G401.6 (cell line): ENCODE results near the gene AATK.

Experiments used
- FAIRE-seq: peaks from 2 replicates; lab custom pipeline; 2012; peaks lifted over from hg19 to GRCh38; lab: Jason Lieb, UNC

Gene AATK

DNA sequence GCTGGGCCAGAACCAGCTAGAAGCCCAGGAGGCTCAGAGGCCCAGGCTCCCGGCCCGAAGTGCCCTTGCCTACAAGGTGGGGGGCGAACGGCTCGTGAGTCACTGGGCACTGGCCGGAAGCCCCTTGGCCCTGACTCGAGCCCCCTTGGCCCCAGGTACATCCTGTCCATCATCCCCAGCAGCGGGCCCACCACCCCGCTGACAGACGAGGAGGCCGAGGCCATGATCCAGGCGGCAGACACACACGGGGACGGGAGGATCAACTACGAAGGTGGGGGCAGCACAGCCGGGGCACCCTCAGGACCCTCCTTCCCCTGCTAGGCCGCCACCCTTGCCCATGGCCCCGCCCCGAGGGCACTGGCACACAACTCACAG is 15.8 kb upstream of the AATK start:
- FAIRE-seq = no peak

DNA sequence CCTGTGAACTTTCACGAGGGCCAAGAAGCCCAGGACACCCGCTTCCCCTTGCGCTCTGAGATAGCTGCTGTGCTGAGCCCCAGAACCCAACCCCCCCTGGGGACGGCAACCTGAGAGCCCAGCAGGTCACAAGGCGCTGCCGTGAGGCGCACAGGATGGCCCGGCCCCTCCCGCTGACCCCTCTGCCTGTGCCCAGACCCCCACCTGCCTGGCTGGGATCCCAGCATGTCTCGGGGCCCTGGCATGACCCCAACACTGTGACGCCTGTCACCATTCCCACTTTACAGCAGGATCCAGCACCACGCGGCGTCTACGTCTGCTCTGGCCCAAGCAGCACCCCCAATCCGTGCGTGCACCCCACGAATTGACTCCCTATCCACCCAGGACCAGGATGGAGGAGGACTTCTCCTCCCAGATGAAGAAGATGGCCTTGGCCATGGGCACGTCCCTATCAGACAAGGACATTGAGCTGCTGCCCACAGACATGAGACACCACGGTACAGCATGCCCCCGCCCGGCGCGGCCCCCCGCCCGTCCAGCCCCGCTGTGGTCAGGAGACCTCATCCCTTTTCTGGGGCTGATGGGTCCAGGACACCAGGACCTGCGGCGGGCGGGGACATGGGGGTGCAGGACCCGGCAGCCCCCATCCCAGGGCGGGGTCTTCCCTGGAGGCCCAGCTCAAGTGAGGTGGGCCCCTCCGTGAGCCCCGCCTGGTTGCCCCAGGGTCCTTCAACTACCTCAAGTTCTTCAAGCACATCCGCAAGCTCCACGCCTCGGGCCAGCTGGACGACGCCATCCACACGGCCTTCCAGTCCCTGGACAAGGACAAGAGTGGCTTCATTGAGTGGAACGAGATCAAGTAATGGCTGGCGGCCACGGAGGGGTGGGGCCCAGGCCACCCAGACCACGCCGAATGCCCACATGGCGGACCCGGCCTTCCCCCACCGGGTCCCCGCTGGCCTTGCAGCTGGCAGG is 15.1 kb upstream of the AATK start:
- FAIRE-seq = no peak

DNA sequence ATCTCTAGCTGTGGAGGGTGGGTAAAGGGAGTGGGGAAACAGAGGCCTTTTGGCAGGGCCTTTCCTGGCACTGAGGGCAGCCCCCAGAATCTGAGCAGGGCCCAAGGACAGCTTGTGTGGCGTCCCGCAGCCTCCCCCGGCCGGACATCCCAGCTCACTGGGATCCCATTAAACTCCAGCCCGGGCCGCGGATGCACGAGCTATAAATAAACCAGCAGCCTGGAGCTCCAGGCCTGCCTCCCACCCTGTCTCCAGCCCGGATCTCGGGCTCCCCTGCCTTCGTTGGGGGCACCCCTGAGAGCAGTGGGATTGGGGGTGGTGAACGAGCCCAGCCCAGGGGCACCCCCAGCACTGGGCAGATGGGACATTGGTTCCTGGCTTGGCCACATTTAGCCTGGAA is 13.8 kb upstream of the AATK start:
- no peak for FAIRE-seq

- FAIRE-seq = no peak
Measured at GRCh38 chr17:81179220-81179619, 13.2 kb upstream of the AATK start.

GRCh38 chr17:81178136-81179091 is 12.4 kb upstream of the AATK start:
- no peak for FAIRE-seq

DNA sequence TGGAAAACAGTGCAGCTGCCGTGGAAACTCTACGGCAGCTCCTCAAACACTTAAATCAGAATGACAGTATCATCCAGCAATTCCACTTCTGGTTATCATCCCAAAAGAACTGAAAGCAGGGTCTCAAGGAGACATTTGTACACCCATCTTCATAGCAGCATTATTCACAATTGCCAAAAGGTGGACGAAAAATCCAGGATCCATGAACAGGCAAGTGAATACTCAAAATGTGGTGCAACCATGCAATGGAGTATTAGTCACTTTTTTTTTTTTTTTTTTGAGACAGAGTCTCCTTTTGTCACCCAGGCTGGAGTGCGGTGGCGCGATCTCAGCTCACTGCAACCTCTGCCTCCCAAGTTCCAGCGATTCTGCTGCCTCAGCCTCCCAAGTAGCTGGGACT is 10.6 kb upstream of the AATK start:
- FAIRE-seq = no peak

- FAIRE-seq = no peak
Measured at GRCh38 chr17:81173762-81174155, 7.7 kb upstream of the AATK start.

DNA sequence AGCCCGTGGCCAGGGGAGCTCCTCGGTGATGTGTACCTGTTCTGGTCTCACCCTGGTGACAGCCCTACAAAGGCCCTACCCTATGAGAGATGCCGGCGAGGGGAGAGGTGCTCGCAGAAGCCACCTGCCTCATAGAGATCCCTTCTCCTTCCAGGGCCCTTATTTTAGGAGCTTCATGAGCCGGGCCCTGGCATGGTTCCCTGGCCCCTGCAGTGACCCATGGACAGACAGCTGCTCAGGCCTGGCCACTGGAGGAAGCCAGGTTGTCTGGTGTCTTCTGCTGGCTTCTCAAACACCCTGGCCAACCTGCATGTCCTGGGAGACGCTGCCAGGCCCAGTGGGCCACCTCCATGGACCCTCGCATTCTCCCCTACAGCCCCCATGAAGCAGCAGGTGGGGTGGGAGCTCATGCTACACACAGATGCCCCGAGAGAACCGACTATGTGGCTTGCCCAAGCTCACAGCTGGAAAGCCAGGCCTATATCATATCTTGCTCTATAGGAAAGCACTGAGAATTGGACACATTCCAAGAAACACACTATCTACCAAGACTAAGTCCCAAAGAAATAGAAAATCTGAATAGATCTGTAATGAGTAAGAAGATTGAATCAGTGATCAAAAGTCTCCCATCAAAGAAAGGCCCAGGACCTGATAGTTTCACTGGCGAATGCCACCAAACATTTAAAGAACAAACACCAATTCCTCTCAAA is 7.2 kb upstream of the AATK start:
- no peak for FAIRE-seq

GRCh38 chr17:81171941-81172340 is 5.9 kb upstream of the AATK start:
- FAIRE-seq = no peak

DNA sequence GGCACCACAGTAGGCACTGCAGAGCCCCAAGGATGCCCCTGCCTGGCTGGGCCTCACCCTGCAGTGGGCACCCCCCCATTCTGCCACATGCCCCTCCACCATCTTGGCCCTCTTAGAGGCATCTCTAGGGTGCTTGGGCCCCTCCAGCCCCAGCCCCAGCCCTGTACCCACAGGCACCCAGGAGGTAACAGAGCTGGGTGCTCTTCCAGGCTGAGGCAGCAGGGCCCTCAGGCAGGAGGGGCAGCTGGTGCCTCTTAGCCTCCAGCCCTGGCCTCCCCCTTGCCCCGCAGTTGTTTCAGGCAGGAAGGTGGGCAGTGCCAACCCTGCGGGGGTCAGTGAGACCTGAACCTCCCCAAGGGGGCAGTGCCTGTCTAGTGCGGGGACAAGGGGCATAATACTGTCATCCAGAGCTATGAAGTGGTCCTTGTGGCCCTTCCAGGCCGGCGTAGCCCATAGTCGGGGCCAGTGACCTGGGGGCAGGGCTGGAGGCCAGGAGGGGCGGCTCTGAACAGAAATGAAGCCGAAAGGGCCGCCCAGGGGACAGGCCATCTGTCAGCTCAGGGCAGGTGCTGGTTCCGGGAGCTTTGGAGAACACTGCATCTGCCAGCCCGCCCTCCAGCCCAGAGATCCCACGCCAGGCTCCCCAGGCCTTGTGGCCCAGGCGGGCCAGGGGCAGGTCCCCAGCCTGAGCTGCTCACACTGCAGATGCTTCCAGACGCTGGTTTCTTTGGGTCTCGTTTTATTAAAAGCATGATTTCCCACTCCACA is 4.9 kb upstream of the AATK start:
- no peak for FAIRE-seq

DNA sequence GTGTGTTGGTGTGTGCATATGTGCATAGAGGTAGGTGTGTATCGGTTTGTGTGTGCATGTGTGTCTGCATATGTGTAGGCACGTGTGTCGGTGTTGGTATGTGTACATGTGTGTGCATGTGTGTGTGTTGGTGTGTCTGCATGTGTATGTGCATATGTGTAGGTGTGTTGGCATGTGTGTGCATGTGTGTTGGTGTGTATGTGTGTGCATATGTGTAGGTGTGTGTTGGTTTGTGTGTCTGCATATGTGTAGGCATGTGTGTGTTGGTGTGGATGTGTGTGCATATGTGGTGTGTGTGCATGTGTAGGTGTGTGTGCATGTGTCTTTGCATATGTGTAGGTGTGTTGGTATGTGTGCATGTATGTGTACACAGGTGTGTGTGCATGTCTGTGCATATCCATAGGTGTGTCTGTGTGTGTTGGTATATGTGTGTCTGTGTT is 3.9 kb upstream of the AATK start:
- no peak for FAIRE-seq

GRCh38 chr17:81167638-81168037 is 1.6 kb upstream of the AATK start:
- FAIRE-seq = no peak

GRCh38 chr17:81167194-81167524 is 1.1 kb upstream of the AATK start:
- FAIRE-seq = no peak

DNA sequence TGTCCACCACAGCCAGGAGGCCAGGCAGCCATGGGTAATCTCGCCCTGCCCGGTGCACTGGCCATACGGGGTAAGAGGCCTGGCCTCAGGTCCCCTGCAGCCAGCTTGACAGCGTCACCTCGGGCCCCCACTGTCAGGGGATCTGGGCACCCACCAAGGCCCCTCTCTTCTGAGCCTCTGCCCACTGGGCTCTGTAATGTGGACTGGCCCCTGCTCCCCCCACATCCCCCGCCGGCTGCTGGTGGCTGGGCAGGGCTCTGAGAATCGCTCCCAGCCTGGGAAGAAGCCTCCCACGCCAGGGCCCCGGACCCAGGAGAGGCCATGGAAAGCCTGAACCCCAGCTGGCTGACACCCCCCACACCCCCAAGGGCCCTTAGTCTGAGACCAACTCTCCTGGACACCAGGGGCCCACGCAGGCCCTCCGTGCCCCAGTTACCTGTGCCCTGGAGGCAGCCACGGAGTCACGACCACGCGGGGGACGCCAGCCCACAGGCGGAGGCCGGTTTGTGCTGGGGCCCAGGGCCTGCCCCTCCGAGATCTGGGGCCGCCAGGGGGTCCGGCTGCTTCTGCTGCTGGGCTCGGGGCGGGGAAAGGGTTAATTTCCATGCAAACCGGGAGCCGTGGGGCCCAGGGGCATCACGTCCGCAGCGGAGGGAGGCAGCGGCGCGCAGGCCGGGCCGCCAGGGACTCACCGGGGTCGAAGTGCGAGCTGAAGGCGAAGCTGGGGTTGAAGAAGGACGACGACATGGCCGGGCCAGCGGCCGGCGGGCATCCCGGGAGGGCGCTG is 582 bp downstream of the AATK start, which contains the start of gene PVALEF:
TSS of gene PVALEF (plus strand) at position 262 of the 787 bp plus-strand sequence. CDS start 15,720 bp downstream, outside the sequence.
- FAIRE-seq = no peak

DNA sequence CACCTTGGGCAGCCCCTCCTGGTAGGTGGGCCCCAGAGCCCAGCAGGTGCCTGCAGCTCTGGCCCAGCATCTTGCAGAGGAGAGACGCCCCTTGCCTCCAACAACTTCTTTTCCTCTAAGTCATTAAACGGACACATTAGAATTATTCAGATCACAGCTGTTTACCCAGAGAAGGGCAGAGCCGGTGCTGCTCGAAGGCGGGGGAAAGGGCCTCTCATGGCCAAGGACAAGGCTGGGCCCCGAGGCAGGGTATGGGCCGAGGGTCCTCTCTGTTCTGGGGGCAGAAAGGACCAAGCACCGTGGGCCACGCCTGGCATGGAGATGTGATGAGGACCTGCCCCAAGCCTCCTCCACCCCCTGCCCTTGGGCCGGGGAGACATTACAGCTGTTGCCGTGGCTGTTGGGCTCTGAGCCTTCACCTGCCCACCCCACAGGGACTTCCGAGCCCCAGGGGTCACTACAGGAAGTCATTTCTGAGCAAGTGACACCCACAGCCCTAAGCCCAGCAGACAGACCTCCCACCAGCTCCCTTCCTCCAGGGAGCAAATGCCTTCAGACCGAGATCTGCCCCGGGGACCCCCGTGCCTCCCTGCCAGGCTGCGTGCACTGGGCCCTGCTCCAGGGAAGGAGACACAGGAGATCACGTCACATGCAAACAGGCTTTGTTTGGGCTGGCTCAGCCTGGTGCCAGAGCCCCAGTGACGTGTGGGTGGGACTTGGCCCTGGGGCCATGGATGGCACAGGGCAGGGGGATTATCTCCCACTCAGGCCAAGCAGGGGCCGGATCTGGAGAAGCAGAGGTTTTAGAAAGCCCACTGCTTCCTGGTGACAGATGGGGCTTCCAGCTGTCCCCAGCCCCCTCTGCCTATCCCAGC is 1.4 kb downstream of the AATK start:
- no peak for FAIRE-seq

DNA sequence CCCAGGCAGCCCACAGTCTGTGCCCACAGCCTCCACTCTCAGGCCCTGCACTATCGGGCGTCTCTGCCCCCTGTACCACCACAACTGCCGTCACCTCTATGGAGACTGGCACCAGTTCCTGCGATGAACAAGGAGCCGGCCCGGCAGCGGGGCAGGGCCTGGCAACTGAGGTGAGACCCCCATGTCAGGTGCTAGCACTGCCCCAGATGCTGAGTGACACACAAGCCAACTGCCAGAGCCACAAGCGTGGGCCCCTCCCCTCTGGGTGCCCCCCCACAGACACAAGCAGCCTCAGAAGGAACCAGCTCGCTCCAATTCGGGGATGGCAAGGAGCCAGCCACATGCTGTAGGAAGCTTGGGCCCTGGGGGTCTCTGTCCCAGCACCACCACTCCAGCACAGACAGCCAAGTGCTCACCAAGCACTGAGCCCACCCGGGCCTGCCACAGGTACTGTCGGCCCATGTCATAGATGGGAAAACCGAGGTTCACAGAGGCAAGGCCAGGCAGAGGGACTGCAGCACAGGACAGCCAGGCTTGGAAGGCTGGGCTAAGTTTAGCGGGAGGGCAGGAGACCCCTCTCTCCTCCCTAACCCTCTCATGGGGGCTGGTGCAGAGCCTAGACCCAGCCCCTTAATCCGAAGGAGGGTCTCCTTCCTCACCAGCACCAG is 2.2 kb downstream of the AATK start:
- no peak for FAIRE-seq

DNA sequence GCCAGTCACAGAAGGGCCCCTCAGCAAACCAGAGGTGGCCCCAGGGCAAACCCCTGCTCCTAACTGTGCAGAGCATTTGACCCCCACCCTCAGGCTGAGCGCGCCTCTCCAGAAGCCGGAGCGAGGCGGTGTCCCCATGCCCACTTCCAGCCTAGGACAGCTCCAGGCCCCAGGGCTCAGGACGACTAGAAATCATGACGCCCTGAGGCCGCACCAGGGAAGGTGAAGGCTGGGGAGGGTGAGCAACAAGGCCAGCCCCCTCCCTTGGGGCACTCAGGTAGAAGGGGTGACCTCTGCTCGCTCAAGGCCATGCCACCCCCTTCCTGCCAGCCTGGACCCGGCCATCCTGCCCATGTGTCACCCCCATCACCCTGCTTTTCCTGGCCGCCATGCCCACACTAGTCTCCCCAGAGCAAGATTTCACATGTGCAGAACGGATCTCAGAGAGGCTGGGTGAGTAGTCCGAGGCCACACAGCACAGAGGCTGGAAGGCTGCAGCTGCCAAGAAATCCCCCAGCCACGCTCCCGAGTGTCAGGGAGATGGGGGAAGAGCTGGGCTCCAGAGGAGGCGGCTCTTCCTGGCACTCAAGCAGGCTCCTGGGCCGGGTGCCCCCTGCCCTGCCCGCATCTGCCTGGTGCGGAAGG is 2.8 kb downstream of the AATK start:
- FAIRE-seq = no peak

- no peak for FAIRE-seq
Measured at GRCh38 chr17:81162491-81162890, 3.5 kb downstream of the AATK start.

- FAIRE-seq = no peak
Measured at GRCh38 chr17:81161972-81162371, 4.0 kb downstream of the AATK start.
